Endodermal cell (in vitro differentiated cells): Measurements from ENCODE around the gene KRT27. TPM values are rescaled to one million over a fixed set of nuclear protein-coding genes. Genes with fewer than 3 reads are reported as not detected.

Source experiments
- DNase-seq: peaks from one replicate; pipeline ENCODE4 v3.0.0-alpha.2; 2017
- H3K27ac ChIP-seq: 2 replicates; pipeline ENCODE4 v1.5.1; 2013; ENCODE audit warnings: mild to moderate bottlenecking, low read depth, low read length, moderate library complexity
- H3K27me3 ChIP-seq: 2 replicates; pipeline ENCODE4 v1.6.1; 2013; ENCODE audit warnings: mild to moderate bottlenecking, low read length, moderate library complexity; ENCODE audit not compliant: insufficient read depth, control insufficient read depth, poor library complexity, severe bottlenecking
- H3K36me3 ChIP-seq: 2 replicates; pipeline ENCODE4 v1.7.0; 2013; ENCODE audit warnings: mild to moderate bottlenecking, low read length, moderate library complexity; ENCODE audit not compliant: control insufficient read depth, insufficient read depth
- H3K4me1 ChIP-seq: one replicate; pipeline ENCODE4 v1.7.0; 2013; ENCODE audit warnings: low read length; ENCODE audit not compliant: control insufficient read depth, insufficient read depth
- H3K4me3 ChIP-seq: 2 replicates; pipeline ENCODE4 v1.5.1; 2013; ENCODE audit warnings: mild to moderate bottlenecking, low read length, moderate library complexity
- H3K9ac ChIP-seq: 2 replicates; pipeline ENCODE4 v1.6.1; 2013; ENCODE audit warnings: mild to moderate bottlenecking, low read length, moderate library complexity; ENCODE audit not compliant: poor library complexity, severe bottlenecking; ENCODE audit errors: extremely low read depth
- H3K9me3 ChIP-seq: 2 replicates; pipeline ENCODE4 v1.6.1; 2013; ENCODE audit warnings: mild to moderate bottlenecking, low read length, moderate library complexity; ENCODE audit not compliant: control insufficient read depth
- H3K27ac Mint-ChIP-seq: 2 replicates; pipeline ENCODE4 v1.8.0; 2020; ENCODE audit warnings: mixed read lengths
- H3K27me3 Mint-ChIP-seq: 2 replicates; pipeline ENCODE4 v1.8.0; 2021; ENCODE audit warnings: mild to moderate bottlenecking, mixed read lengths; ENCODE audit not compliant: insufficient read depth
- H3K36me3 Mint-ChIP-seq: 2 replicates; pipeline ENCODE4 v1.8.0; 2020; ENCODE audit warnings: low read depth, mixed read lengths
- H3K4me1 Mint-ChIP-seq: 2 replicates; pipeline ENCODE4 v1.8.0; 2020; ENCODE audit warnings: mixed read lengths
- H3K4me3 Mint-ChIP-seq: 2 replicates; pipeline ENCODE4 v1.8.0; 2020; ENCODE audit warnings: mild to moderate bottlenecking, moderate library complexity, mixed read lengths
- H3K9me3 Mint-ChIP-seq: 2 replicates; pipeline ENCODE4 v1.8.0; 2020; ENCODE audit warnings: mild to moderate bottlenecking, mixed read lengths
- WGBS, 2 experiments: methylation state at CpG; one replicate each; pipeline versions ENCODE4 v1.1.5 to v1.1.7; 2013; ENCODE audit warnings: missing lambda C conversion rate in 2 of 2, mixed read lengths in 1 of 2; ENCODE audit not compliant: insufficient coverage in 1 of 2, insufficient read length in 1 of 2; 5-methylcytosine and 5-hydroxymethylcytosine counted together
- total RNA-seq, 2 donors: library from RNA; stranded (reverse); fragmentation: NEBNext Ultra II Directional in 1 of 2; extraction: Animal tissue kit (Norgen Biotek cat#: 25700) in 1 of 2; gene quantifications; 2 replicates in 1 of 2; 3 replicates in 1 of 2; pipeline ENCODE4 v1.2.1, GENCODE V29; 2021
- TF ChIP-seq, protein P1 (sequence below): fragments of 200-600 bp; sonication (generic); conservative IDR thresholded peaks from 2 replicates; pipeline ENCODE4 v1.5.0; 2021; ENCODE audit warnings: antibody characterized with exemption, mild to moderate bottlenecking

KRT27 gene
- total RNA-seq, 2 donors from 2014 or later = not detected

GRCh38 chr17:40734018-40734417 lies 48.3 kb downstream of the KRT27 start:
- H3K27me3 Mint-ChIP-seq = peaks cover 17% of the 10 kb centered on the region
- no peak for DNase-seq
- no peaks in the 10 kb centered on the region for H3K36me3 Mint-ChIP-seq
- peaks cover 19% of the 10 kb centered on the region for H3K9me3 Mint-ChIP-seq
- Histone ChIP-seq H3K27me3 (no peaks in the 10 kb centered on the region), H3K4me3 (peak overlapping the region; percentile 47), H3K9me3 (peaks cover 24% of the 10 kb centered on the region), H3K9ac (no peak overlapping the region), H3K4me1 (peaks cover 5% of the 10 kb centered on the region), H3K27ac (no peak overlapping the region), H3K36me3 (no peaks in the 10 kb centered on the region)
- peaks cover 11% of the 10 kb centered on the region for H3K4me1 Mint-ChIP-seq
- no peak overlapping the region for H3K4me3 Mint-ChIP-seq
- H3K27ac Mint-ChIP-seq = no peak overlapping the region
- 95% methylated on average over 6 of the region's 6 CpGs for whole genome bisulfite sequencing, 2 experiments
- TF ChIP-seq, protein P1, sequence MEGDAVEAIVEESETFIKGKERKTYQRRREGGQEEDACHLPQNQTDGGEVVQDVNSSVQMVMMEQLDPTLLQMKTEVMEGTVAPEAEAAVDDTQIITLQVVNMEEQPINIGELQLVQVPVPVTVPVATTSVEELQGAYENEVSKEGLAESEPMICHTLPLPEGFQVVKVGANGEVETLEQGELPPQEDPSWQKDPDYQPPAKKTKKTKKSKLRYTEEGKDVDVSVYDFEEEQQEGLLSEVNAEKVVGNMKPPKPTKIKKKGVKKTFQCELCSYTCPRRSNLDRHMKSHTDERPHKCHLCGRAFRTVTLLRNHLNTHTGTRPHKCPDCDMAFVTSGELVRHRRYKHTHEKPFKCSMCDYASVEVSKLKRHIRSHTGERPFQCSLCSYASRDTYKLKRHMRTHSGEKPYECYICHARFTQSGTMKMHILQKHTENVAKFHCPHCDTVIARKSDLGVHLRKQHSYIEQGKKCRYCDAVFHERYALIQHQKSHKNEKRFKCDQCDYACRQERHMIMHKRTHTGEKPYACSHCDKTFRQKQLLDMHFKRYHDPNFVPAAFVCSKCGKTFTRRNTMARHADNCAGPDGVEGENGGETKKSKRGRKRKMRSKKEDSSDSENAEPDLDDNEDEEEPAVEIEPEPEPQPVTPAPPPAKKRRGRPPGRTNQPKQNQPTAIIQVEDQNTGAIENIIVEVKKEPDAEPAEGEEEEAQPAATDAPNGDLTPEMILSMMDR = no peak

- TF ChIP-seq, protein P1 = no peak
Observed at GRCh38 chr17:40730970-40731369, 51.4 kb downstream of the KRT27 start.

GRCh38 chr17:40727447-40728231 lies 54.7 kb downstream of the KRT27 start:
- Histone ChIP-seq H3K9ac (no peak overlapping the region), H3K27ac (no peak overlapping the region), H3K36me3 (no peaks in the 10 kb centered on the region), H3K4me1 (no peaks in the 10 kb centered on the region), H3K27me3 (no peaks in the 10 kb centered on the region), H3K4me3 (no peak overlapping the region), H3K9me3 (peaks cover 12% of the 10 kb centered on the region)
- TF ChIP-seq, protein P1 = no peak
- Mint-ChIP-seq H3K4me1 (peaks cover 9% of the 10 kb centered on the region), H3K4me3 (no peak overlapping the region), H3K27ac (no peak overlapping the region), H3K27me3 (peaks cover 16% of the 10 kb centered on the region), H3K9me3 (peaks cover 7% of the 10 kb centered on the region), H3K36me3 (no peaks in the 10 kb centered on the region)
- no peak for DNase-seq
- WGBS, 2 experiments = 88 to 100% methylated on average over 2 to 8 of the region's 8 CpGs

More at GRCh38 chr17:40730970-40731369, 51.4 kb downstream of the KRT27 start:
- no peak overlapping the region for H3K4me3 Mint-ChIP-seq
- peaks cover 19% of the 10 kb centered on the region for H3K9me3 Mint-ChIP-seq
- WGBS, 2 experiments = 95 to 100% methylated on average over 1 of the region's 1 CpG
- no peak overlapping the region for H3K27ac ChIP-seq
- no peaks in the 10 kb centered on the region for H3K36me3 Mint-ChIP-seq
- peaks cover 5% of the 10 kb centered on the region for H3K4me1 ChIP-seq
- H3K9ac ChIP-seq = no peak overlapping the region
- no peak for DNase-seq
- peaks cover 18% of the 10 kb centered on the region for H3K27me3 Mint-ChIP-seq
- H3K36me3 ChIP-seq = no peaks in the 10 kb centered on the region
- H3K9me3 ChIP-seq = peaks cover 24% of the 10 kb centered on the region
- H3K4me1 Mint-ChIP-seq = peaks cover 12% of the 10 kb centered on the region
- no peak overlapping the region for H3K4me3 ChIP-seq
- H3K27me3 ChIP-seq = no peaks in the 10 kb centered on the region
- no peak overlapping the region for H3K27ac Mint-ChIP-seq
